Subcutaneous abdominal adipose tissue (tissue), 5 donors: ENCODE data around the gene NAV2.
A peak's percentile ranks its signal among the peaks of the same experiment; 100 is the strongest.

Experiments
- H3K27ac ChIP-seq: one replicate; pipeline ENCODE4 v1.7.0; 2013; ENCODE audit warnings: low read depth, mild to moderate bottlenecking, inconsistent platforms, low read length, moderate library complexity
- H3K27me3 ChIP-seq, 5 donors: one replicate each; pipeline ENCODE4 v1.7.0; 2013; ENCODE audit warnings: low read length in 5 of 5, inconsistent platforms in 1 of 5; ENCODE audit not compliant: control insufficient read depth in 5 of 5, insufficient read depth in 4 of 5
- H3K36me3 ChIP-seq, 5 donors: one replicate each; pipeline ENCODE4 v1.7.0; 2013; ENCODE audit warnings: low read length in 5 of 5; ENCODE audit not compliant: control insufficient read depth in 5 of 5, insufficient read depth in 5 of 5
- H3K4me1 ChIP-seq, 5 donors: one replicate each; pipeline ENCODE4 v1.7.0; 2013; ENCODE audit warnings: low read length in 5 of 5, mild to moderate bottlenecking in 3 of 5, moderate library complexity in 1 of 5; ENCODE audit not compliant: control insufficient read depth in 5 of 5, insufficient read depth in 5 of 5
- H3K4me3 ChIP-seq, 5 donors: one replicate each; pipeline ENCODE4 v1.7.0; 2013; ENCODE audit warnings: low read length in 5 of 5, low read depth in 1 of 5
- H3K9ac ChIP-seq, 5 donors: one replicate each; pipeline ENCODE4 v1.7.0; 2013; ENCODE audit warnings: low read length in 5 of 5, mild to moderate bottlenecking in 4 of 5, moderate library complexity in 3 of 5
- H3K9me3 ChIP-seq, 5 donors: one replicate each; pipeline ENCODE4 v1.7.0; 2013; ENCODE audit warnings: low read length in 5 of 5; ENCODE audit not compliant: control insufficient read depth in 5 of 5
- donor health status: healthy.
- donor health status: healthy.
- donor health status: healthy.
- donor health status: healthy.
- donor health status: healthy.

Gene NAV2

GRCh38 chr11:20158597-20159257, 446.1 kb downstream of the NAV2 start:
- peaks cover 61 to 86% (median 76%) of the 10 kb centered on the region in 5 donors for H3K27me3 ChIP-seq

GRCh38 chr11:20159466-20160381, 447.1 kb downstream of the NAV2 start:
- peaks cover 56 to 87% (median 79%) of the 10 kb centered on the region in 5 donors for H3K27me3 ChIP-seq

More at GRCh38 chr11:20158597-20159257, 446.1 kb downstream of the NAV2 start:
- H3K27ac ChIP-seq: no peak overlapping the region
- peaks cover 0 to 3% (median 0%) of the 10 kb centered on the region in 5 donors for H3K9me3 ChIP-seq
- H3K9ac ChIP-seq: no peak overlapping the region
- no peak overlapping the region for H3K4me3 ChIP-seq
- peaks cover 0 to 21% (median 19%) of the 10 kb centered on the region in 5 donors for H3K4me1 ChIP-seq
- no peaks in the 10 kb centered on the region for H3K36me3 ChIP-seq

DNA sequence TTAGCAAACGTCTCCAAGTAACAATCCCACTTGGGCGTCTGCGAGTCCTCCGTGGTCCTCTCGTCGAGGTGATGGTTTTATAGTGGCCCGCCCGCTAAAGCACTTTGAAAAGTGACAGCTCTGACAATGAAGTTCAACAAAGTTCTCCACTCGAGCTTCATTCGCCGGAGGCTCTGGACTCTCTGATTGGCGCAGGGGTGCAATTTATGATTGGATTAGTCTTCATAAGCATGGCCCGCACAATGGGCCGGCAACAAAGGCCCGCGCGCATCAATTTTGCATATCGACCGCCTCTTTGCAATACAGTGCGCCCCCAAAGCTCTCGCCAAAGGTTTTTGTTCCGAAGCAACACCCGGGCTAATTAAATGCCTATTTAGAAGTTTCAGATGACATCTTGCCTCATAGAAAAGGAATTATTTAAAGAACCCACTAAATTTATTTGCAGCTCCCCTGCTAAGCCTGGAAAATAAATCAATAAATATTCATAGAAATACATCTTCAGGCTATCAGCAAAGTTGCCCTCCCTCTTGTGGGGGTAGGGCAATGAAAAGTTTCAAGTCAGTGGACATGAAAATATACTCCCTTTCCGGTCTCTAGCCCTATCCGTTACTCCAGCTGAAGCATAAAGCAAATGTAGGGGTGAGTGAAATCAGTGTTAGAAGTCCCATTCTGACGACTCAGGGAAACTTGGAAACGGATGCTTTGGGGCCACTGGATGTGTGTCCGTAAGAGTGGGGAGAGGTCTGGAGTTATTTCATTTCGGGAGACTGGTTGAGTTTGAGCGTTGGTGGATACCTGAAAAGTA, 448.0 kb downstream of the NAV2 start, which contains the start of gene DBX1:
TSS of gene DBX1 (minus strand) at position 51 of the 805 bp plus-strand sequence. CDS start 151 bp downstream, outside the sequence.
- H3K27me3 ChIP-seq: peaks cover 49 to 88% (median 81%) of the 10 kb centered on the region in 5 donors
- peaks cover 0 to 21% (median 19%) of the 10 kb centered on the region in 5 donors for H3K4me1 ChIP-seq

More at GRCh38 chr11:20159466-20160381, 447.1 kb downstream of the NAV2 start:
- H3K9me3 ChIP-seq: peaks cover 0 to 3% (median 0%) of the 10 kb centered on the region in 5 donors
- H3K4me1 ChIP-seq: peaks cover 0 to 21% (median 19%) of the 10 kb centered on the region in 5 donors
- no peak overlapping the region for H3K9ac ChIP-seq
- H3K4me3 ChIP-seq: no peak overlapping the region
- H3K36me3 ChIP-seq: no peaks in the 10 kb centered on the region
- H3K27ac ChIP-seq: no peak overlapping the region

GRCh38 chr11:20161230-20161918, 448.7 kb downstream of the NAV2 start:
- Histone ChIP-seq H3K27ac (no peak overlapping the region), H3K4me3 (no peak overlapping the region), H3K9ac (no peak overlapping the region), H3K36me3 (no peaks in the 10 kb centered on the region), H3K4me1 (peaks cover 0 to 16% (median 13%) of the 10 kb centered on the region in 5 donors), H3K27me3 (peaks cover 42 to 82% (median 74%) of the 10 kb centered on the region in 5 donors), H3K9me3 (peaks cover 0 to 3% (median 0%) of the 10 kb centered on the region in 5 donors)

More for the DNA sequence above, 448.0 kb downstream of the NAV2 start, which contains the start of gene DBX1:
- H3K4me3 ChIP-seq: no peak within 1 kb of the TSS
- H3K27ac ChIP-seq: no peak within 1 kb of the TSS
- peaks cover 0 to 3% (median 0%) of the 10 kb centered on the region in 5 donors for H3K9me3 ChIP-seq
- no peak within 1 kb of the TSS for H3K9ac ChIP-seq
- H3K36me3 ChIP-seq: no peaks in the 10 kb centered on the region

DNA sequence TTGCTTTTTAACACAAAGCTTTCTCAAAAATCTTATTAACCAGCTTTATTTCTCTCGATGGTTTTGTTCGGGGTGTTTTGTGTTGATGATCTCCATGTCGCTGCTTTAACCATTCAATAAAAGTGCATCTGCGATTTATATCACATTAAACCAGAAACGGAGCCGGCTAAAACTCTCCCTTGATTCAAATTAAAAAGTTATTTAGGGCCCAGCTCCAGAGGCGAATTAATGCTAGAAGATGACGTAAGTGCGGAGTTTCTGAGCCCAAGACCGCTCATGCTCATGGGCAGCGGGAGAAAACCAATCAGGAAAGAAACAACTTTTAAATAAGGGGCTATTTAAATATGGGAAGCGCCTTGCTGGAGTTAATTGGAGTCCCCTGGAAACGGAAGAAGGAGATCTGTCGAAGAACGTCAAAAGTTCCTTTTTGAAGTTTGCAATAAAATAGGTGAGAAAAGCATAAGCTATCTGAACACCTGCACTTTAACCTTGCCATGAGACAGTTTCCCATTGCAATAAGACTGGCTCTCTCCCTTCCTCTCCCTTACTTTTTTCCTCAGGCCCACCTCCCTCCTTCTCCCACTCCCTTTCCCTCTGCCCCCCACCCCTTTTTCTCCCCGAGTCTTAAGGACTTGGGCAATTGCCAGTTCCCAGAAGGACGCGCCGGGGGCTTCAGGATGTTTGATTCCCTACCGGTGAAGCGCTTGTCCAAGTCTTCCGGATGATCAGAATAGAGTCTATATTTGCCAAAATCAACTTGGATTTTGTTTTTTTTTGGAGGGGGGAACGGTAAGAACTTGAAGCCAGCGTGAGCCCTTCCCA, 449.5 kb downstream of the NAV2 start:
- Histone ChIP-seq H3K9ac (no peak overlapping the region), H3K9me3 (peaks cover 0 to 3% (median 0%) of the 10 kb centered on the region in 5 donors), H3K36me3 (no peaks in the 10 kb centered on the region), H3K4me3 (no peak overlapping the region), H3K4me1 (peaks cover 0 to 10% (median 8%) of the 10 kb centered on the region in 5 donors), H3K27me3 (peaks cover 35 to 81% (median 72%) of the 10 kb centered on the region in 5 donors), H3K27ac (no peak overlapping the region)

GRCh38 chr11:20162824-20163782, 450.5 kb downstream of the NAV2 start:
- H3K9ac ChIP-seq: no peak overlapping the region
- H3K36me3 ChIP-seq: no peaks in the 10 kb centered on the region
- H3K4me3 ChIP-seq: peak overlapping the region in 4 of 5 donors; percentile 1 to 46 (median 38)
- H3K27me3 ChIP-seq: peaks cover 38 to 82% (median 71%) of the 10 kb centered on the region in 5 donors
- peaks cover 0 to 9% (median 7%) of the 10 kb centered on the region in 5 donors for H3K4me1 ChIP-seq
- peaks cover 0 to 3% (median 0%) of the 10 kb centered on the region in 5 donors for H3K9me3 ChIP-seq
- no peak overlapping the region for H3K27ac ChIP-seq

DNA sequence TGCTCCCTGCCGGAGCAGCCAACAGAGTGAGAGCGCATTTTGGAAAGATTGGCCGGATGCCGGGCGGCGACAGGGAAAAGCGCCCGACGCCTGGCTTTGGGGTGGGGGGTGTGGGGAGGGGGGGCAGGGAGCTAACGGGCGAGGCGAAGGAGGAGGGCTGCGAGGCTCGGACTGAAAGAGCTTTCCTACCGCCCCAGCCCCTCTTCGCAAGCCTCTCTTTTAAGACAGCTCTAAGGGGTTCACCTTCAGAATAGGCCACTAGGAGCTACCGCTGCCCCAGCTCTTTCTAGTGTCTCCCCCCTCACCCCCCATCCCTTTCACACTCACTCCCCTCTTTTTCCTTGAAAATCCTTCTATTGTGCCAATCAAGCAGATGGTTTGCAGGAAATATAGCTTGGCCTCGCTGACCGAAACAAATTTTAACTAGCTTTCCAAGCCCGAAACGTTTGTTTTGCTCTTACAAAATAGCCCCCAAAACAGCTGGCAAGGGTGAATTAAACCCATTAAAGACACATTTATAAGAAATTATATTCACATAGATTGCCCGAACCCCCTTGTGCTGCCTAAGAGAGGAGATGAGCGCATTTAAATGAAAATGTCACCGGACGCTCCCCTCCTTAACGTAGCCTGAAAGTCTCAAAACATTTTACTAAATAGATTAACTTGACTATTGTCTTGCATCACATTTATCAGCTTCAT, 451.3 kb downstream of the NAV2 start:
- Histone ChIP-seq H3K4me3 (peak overlapping the region in 4 of 5 donors; percentile 1 to 46 (median 33)), H3K9ac (no peak overlapping the region), H3K36me3 (no peaks in the 10 kb centered on the region), H3K4me1 (peaks cover 0 to 9% (median 7%) of the 10 kb centered on the region in 5 donors), H3K27me3 (peaks cover 36 to 82% (median 65%) of the 10 kb centered on the region in 5 donors), H3K27ac (no peak overlapping the region), H3K9me3 (peaks cover 0 to 5% (median 0%) of the 10 kb centered on the region in 5 donors)
